Muscle layer of duodenum (tissue), 2 donors: Measurements from ENCODE around the gene RNF14.

Experiments
- H3K27ac ChIP-seq: one replicate; pipeline ENCODE4 v1.7.0; 2013; ENCODE audit warnings: mild to moderate bottlenecking, low read length
- H3K27me3 ChIP-seq: one replicate; pipeline ENCODE4 v1.7.0; 2013; ENCODE audit warnings: low read depth, mild to moderate bottlenecking, control low read depth, low read length
- H3K36me3 ChIP-seq, 2 donors: one replicate each; pipeline ENCODE4 v1.7.0; 2013; ENCODE audit warnings: low read length in 2 of 2, control low read depth in 1 of 2, mild to moderate bottlenecking in 1 of 2; ENCODE audit not compliant: insufficient read depth in 2 of 2, control insufficient read depth in 1 of 2
- H3K4me1 ChIP-seq, 2 donors: one replicate each; pipeline ENCODE4 v1.7.0; 2013; ENCODE audit warnings: low read length in 2 of 2, mild to moderate bottlenecking in 2 of 2, control low read depth in 1 of 2, moderate library complexity in 1 of 2; ENCODE audit not compliant: insufficient read depth in 2 of 2, control insufficient read depth in 1 of 2
- H3K4me3 ChIP-seq, 2 donors: one replicate each; pipeline ENCODE4 v1.7.0; 2013; ENCODE audit warnings: low read length in 2 of 2, low read depth in 1 of 2, mild to moderate bottlenecking in 1 of 2
- H3K9me3 ChIP-seq, 2 donors: one replicate each; pipeline ENCODE4 v1.7.0; 2013; ENCODE audit warnings: low read length in 2 of 2, control low read depth in 1 of 2, mild to moderate bottlenecking in 1 of 2; ENCODE audit not compliant: control insufficient read depth in 1 of 2
- donor health status: healthy.

Gene RNF14

DNA sequence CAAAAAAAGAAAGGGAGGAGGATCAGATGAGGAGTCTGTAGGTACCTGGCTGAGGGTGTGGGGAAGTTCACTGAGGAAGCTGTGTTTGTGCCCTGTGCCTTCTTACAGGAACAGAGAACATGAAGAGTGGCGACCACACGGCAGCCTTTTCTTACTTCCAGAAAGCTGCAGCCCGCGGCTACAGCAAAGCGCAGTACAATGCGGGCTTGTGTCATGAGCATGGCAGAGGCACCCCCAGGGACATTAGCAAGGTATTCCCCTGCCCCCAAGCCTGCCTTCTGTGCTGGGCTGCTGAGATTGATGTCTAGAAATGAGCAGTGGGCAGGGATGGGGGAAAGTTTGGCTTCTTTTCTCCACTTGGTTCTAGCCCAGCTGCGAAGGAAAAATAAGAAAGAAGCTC is 35.8 kb upstream of the RNF14 start:
- peaks cover 74 to 90% of the 10 kb centered on the region in 2 donors for H3K36me3 ChIP-seq
- no peaks in the 10 kb centered on the region for H3K9me3 ChIP-seq
- no peaks in the 10 kb centered on the region for H3K27me3 ChIP-seq
- H3K4me1 ChIP-seq = no peaks in the 10 kb centered on the region
- no peak overlapping the region for H3K27ac ChIP-seq
- H3K4me3 ChIP-seq = no peak overlapping the region

GRCh38 chr5:141934099-141934844 is 34.6 kb upstream of the RNF14 start:
- no peaks in the 10 kb centered on the region for H3K27me3 ChIP-seq
- H3K27ac ChIP-seq = no peak overlapping the region
- H3K9me3 ChIP-seq = no peaks in the 10 kb centered on the region
- H3K4me1 ChIP-seq = no peaks in the 10 kb centered on the region
- peaks cover 74 to 89% of the 10 kb centered on the region in 2 donors for H3K36me3 ChIP-seq
- H3K4me3 ChIP-seq = no peak overlapping the region

- H3K36me3 ChIP-seq = peaks cover 70 to 89% of the 10 kb centered on the region in 2 donors
- H3K4me1 ChIP-seq = no peaks in the 10 kb centered on the region
- no peaks in the 10 kb centered on the region for H3K27me3 ChIP-seq
- H3K4me3 ChIP-seq = no peak overlapping the region
- no peak overlapping the region for H3K27ac ChIP-seq
- H3K9me3 ChIP-seq = no peaks in the 10 kb centered on the region
Measured at GRCh38 chr5:141935538-141935937, 33.4 kb upstream of the RNF14 start.

DNA sequence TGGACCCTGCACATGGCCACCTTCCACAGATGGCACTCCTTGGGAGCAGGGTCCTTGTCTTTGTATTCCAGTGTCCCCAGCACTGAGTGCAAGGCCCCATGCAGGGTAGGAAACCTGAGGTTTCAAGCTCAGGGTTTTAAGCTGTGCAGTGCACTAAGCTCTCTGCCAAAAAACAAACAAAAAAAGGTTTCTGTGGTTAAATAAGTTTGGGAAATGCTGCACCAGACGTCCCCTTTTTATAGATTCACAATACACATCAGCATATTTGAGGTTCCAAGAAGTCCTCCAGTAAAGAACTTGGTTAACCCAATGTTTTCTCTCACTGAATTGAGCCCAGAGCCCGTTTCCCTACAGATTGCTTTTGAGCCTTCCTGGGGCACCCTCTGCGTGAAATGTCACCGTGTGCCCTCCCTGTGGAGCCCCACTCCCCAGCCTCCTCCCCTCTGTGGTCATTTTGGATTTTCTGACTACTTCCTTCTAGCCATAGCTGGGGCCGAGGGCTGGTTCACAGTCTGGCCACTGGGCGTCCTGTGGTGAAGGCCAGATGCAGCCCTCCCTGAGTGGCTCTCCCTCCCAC is 28.1 kb upstream of the RNF14 start:
- Histone ChIP-seq H3K4me3 (no peak overlapping the region), H3K4me1 (peaks cover 4 to 10% of the 10 kb centered on the region in 2 donors), H3K27me3 (no peaks in the 10 kb centered on the region), H3K27ac (no peak overlapping the region), H3K36me3 (peaks cover 26 to 48% of the 10 kb centered on the region in 2 donors), H3K9me3 (no peaks in the 10 kb centered on the region)

GRCh38 chr5:141941307-141941706 is 27.6 kb upstream of the RNF14 start:
- no peak overlapping the region for H3K4me3 ChIP-seq
- H3K36me3 ChIP-seq = peaks cover 24 to 44% of the 10 kb centered on the region in 2 donors
- no peaks in the 10 kb centered on the region for H3K27me3 ChIP-seq
- H3K27ac ChIP-seq = no peak overlapping the region
- H3K9me3 ChIP-seq = no peaks in the 10 kb centered on the region
- H3K4me1 ChIP-seq = peaks cover 4 to 10% of the 10 kb centered on the region in 2 donors

DNA sequence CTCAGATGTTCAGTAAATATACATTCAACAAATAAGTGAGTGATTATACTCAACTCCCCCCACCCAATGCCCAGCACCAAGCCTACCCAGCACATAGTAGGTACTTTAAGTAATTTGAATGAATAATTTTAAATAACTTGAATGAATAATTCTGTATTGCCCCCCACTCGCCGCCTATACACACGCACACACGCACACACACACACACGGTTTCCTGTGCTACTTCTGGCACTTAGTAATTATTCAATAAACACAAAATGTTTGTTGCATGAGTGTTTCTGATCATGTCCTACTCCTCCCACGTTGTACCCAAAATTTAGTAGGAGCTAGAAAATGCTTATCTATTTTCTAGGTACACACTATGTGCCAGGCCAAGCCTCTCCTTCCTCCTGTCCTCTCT is 27.1 kb upstream of the RNF14 start:
- no peaks in the 10 kb centered on the region for H3K27me3 ChIP-seq

DNA sequence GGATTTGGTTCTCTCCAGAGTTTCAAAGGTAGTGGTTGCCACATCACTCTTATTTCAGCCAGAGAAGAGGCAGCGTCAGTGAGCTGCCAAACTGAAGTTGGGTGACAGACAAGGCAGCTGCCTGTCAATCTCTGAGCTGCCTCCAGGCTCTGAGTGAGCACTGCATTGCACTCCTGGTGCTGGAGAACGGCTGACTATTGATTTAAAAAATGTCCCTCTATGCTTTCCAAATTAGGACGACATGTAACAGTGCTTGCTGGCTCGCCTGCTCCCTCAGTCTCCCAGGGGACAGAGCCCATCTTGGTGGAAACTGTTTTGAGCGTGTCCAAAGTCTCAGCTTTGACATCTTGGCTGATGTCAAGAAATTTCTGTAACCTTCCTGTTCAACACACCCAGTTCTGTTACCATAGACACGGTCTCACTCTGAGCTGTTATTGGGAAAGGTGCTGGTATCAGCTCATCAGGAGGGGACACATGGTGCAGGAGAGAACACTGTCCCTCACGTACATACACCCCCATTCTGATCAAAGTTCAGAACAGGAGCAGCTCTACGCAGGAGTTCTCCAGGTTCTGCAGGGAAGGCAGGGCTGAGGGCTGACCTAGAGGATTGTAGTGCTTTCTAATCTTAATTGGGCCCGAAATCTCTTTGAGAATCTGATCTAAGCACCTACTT is 26.6 kb upstream of the RNF14 start:
- Histone ChIP-seq H3K9me3 (no peaks in the 10 kb centered on the region), H3K27me3 (no peaks in the 10 kb centered on the region), H3K4me1 (peaks cover 4 to 10% of the 10 kb centered on the region in 2 donors), H3K4me3 (no peak overlapping the region), H3K36me3 (peaks cover 20 to 34% of the 10 kb centered on the region in 2 donors), H3K27ac (no peak overlapping the region)

More for the DNA sequence above, 27.1 kb upstream of the RNF14 start:
- Histone ChIP-seq H3K9me3 (no peaks in the 10 kb centered on the region), H3K27ac (no peak overlapping the region), H3K4me3 (no peak overlapping the region), H3K36me3 (peaks cover 24 to 40% of the 10 kb centered on the region in 2 donors), H3K4me1 (peaks cover 4 to 10% of the 10 kb centered on the region in 2 donors)

DNA sequence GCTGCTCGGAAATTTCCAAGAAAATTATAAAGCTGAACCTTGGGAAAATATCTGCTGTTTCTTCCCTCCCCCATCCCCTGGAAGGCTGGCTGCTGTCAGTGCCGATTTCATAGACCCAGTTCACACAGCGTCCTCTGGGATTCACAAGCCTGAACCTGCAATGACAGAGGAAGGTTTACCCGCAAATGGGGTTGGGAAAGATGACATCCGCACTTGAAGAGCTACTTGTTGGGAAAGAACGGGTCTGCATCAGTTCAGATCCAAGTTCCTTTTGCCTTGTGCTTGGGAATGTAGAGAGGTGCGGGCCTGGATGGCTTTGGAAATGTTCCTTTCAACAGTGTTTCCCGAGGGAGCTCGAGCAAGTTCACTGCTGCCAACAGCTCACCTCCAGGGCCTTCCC is 24.8 kb upstream of the RNF14 start:
- Histone ChIP-seq H3K4me1 (peaks cover 4 to 10% of the 10 kb centered on the region in 2 donors), H3K27ac (no peak overlapping the region), H3K4me3 (no peak overlapping the region), H3K36me3 (peaks cover 9 to 20% of the 10 kb centered on the region in 2 donors), H3K9me3 (no peaks in the 10 kb centered on the region), H3K27me3 (no peaks in the 10 kb centered on the region)

DNA sequence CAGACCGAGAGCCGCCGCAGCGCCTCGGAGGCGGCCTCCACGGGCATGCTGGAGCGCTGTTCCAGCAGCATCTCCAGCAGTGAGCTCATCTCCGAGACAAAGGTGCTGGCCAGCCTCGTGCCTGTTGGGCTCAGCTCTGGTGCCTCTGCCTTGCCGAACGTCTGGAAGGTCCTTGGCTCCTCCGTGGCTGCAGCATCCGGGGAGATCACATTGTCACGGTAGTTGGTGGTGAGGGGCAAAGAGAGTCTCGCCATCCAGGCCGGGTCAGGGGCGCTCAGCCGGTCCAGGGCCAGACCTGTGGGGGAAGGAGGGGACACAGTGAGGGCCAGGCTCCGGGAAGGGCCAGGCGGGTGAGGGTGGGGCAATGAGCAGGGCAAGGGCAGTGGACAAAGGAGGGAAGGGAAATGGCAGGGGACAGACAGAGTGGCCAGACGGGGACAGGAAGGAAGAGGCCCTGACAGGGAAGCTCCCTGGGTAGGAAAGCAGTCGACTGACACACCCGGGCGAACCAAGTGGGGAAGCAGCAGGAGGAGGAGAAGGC is 23.3 kb upstream of the RNF14 start:
- no peak overlapping the region for H3K4me3 ChIP-seq
- H3K27me3 ChIP-seq = no peaks in the 10 kb centered on the region
- H3K4me1 ChIP-seq = peaks cover 4 to 15% of the 10 kb centered on the region in 2 donors
- H3K9me3 ChIP-seq = no peaks in the 10 kb centered on the region
- no peak overlapping the region for H3K27ac ChIP-seq
- peaks cover 0 to 6% of the 10 kb centered on the region in 2 donors for H3K36me3 ChIP-seq

- H3K9me3 ChIP-seq = no peaks in the 10 kb centered on the region
- no peak overlapping the region for H3K4me3 ChIP-seq
- no peaks in the 10 kb centered on the region for H3K36me3 ChIP-seq
- H3K27ac ChIP-seq = no peak overlapping the region
- H3K27me3 ChIP-seq = no peaks in the 10 kb centered on the region
- H3K4me1 ChIP-seq = peaks cover 4 to 25% of the 10 kb centered on the region in 2 donors
Measured at GRCh38 chr5:141947316-141947715, 21.6 kb upstream of the RNF14 start.

DNA sequence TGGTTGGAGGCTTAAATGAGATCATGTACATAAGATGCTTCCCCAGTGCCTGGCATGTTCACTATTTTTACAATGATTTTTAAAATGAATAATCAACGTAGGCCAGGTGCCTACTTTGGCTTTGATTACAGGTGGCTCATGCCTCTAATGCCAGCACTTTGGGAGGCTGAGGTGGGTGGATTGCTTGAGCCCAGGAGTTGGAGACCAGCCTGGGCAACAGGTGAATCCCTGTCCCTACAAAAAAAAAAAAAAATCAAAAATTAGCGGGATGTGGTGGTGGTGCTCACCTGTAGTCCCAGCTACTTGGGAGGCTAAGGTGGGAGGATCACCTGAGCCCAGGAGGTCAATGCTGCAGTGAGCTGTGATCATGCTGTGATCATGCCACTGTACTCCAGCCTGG is 20.1 kb upstream of the RNF14 start:
- Histone ChIP-seq H3K27ac (no peak overlapping the region), H3K4me3 (no peak overlapping the region), H3K36me3 (no peaks in the 10 kb centered on the region), H3K27me3 (no peaks in the 10 kb centered on the region), H3K9me3 (no peaks in the 10 kb centered on the region), H3K4me1 (peaks cover 0 to 27% of the 10 kb centered on the region in 2 donors)
